Measurements from ENCODE around the gene OPN3.

Gene OPN3

GRCh38 chr1:241645199-241645598 lies 5.0 kb upstream of the OPN3 start:
- DNase-seq (ENCODE audit: low read depth), result no peak

GRCh38 chr1:241644259-241644658 lies 4.1 kb upstream of the OPN3 start:
- DNase-seq (ENCODE audit: low read depth), result no peak

GRCh38 chr1:241642593-241642944 lies 2.4 kb upstream of the OPN3 start:
- no peak for DNase-seq (ENCODE audit: low read depth)

GRCh38 chr1:241641773-241642592 lies 1.8 kb upstream of the OPN3 start:
- DNase-seq (ENCODE audit: low read depth), result no peak

GRCh38 chr1:241640867-241641622 lies 876 bp upstream of the OPN3 start:
- no peak for DNase-seq (ENCODE audit: low read depth)

GRCh38 chr1:241639623-241640148 lies 483 bp downstream of the OPN3 start:
- peak; percentile 3 for DNase-seq (ENCODE audit: low read depth)

- DNase-seq (ENCODE audit: low read depth), result no peak
Measured at GRCh38 chr1:241638909-241639622, 1.1 kb downstream of the OPN3 start.

GRCh38 chr1:241638099-241638682 lies 2.0 kb downstream of the OPN3 start:
- no peak for DNase-seq (ENCODE audit: low read depth)

GRCh38 chr1:241637604-241638003 lies 2.6 kb downstream of the OPN3 start:
- no peak for DNase-seq (ENCODE audit: low read depth)

- DNase-seq (ENCODE audit: low read depth), result no peak
Measured at GRCh38 chr1:241637046-241637590, 3.1 kb downstream of the OPN3 start.

- DNase-seq (ENCODE audit: low read depth), result no peak
Measured at GRCh38 chr1:241636291-241636690, 3.9 kb downstream of the OPN3 start.

- DNase-seq (ENCODE audit: low read depth), result no peak
Measured at GRCh38 chr1:241635556-241636152, 4.5 kb downstream of the OPN3 start.

GRCh38 chr1:241632987-241633386 lies 7.2 kb downstream of the OPN3 start:
- no peak for DNase-seq (ENCODE audit: low read depth)

- DNase-seq (ENCODE audit: low read depth), result peak; percentile 9
Measured at GRCh38 chr1:241631674-241632073, 8.5 kb downstream of the OPN3 start.

GRCh38 chr1:241630899-241631298 lies 9.3 kb downstream of the OPN3 start:
- no peak for DNase-seq (ENCODE audit: low read depth)

- DNase-seq (ENCODE audit: low read depth), result no peak
Measured at GRCh38 chr1:241630476-241630875, 9.7 kb downstream of the OPN3 start.

- DNase-seq (ENCODE audit: low read depth), result no peak
Measured at GRCh38 chr1:241630005-241630404, 10.2 kb downstream of the OPN3 start.

GRCh38 chr1:241627453-241628259 lies 12.5 kb downstream of the OPN3 start:
- DNase-seq (ENCODE audit: low read depth), result peak; percentile 31

GRCh38 chr1:241624935-241625334 lies 15.2 kb downstream of the OPN3 start:
- DNase-seq (ENCODE audit: low read depth), result no peak

- DNase-seq (ENCODE audit: low read depth), result no peak
Measured at GRCh38 chr1:241622669-241623068, 17.5 kb downstream of the OPN3 start.

- no peak for DNase-seq (ENCODE audit: low read depth)
Measured at GRCh38 chr1:241617426-241617825, 22.7 kb downstream of the OPN3 start.
